HG02943 (cell line): ENCODE results near the gene ARHGAP26.

Experiments used
- ATAC-seq: cut with Tn5 transposase; IDR thresholded peaks from one replicate; pipeline ENCODE4 v1.9.1; 2021; ENCODE audit warnings: mild to moderate bottlenecking, low read depth, moderate library complexity; ENCODE audit not compliant: unreplicated experiment

Gene ARHGAP26

DNA sequence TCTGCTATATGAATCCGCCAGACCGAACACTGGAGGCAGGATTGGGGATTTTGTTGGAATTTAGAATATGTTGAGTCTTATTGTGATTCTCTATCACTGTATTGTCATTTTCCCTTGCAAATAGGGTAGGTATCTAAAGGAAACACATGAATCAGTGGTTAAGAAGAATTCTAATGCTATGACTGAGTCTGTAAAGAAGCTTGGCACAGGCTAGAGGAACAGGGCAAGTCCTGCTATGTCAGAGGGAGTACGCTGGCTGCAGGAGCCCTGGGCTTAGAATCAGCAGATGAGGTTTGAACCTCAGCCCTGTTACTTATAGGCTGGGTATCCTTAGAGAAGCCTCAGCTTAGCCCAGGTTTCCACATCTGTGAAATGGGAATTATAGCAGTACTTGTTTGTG, 435.2 kb downstream of the ARHGAP26 start:
- ATAC-seq: no peak

- no peak for ATAC-seq
Measured at GRCh38 chr5:143205883-143206195, 435.7 kb downstream of the ARHGAP26 start.

GRCh38 chr5:143206196-143207053, 436.2 kb downstream of the ARHGAP26 start:
- ATAC-seq: no peak

DNA sequence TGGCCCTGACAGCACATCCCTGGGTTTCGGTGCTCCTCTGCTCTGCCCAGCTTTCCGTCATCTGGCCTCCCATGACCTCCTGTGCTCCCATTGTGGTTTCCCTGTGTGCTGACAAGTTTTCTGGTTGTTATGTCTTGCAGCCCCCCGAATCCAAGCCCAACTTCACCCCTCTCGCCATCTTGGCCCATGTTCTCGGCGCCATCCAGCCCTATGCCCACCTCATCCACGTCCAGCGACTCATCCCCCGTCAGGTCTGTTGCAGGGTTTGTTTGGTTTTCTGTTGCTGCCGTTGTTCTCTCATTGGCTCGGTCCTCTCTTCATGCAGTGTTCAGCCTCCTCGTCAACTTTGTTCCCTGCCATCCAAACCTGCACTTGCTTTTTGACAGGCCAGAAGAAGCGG, 436.9 kb downstream of the ARHGAP26 start:
- no peak for ATAC-seq

- ATAC-seq: no peak
Measured at GRCh38 chr5:143207563-143208364, 437.6 kb downstream of the ARHGAP26 start.

GRCh38 chr5:143208365-143208641, 438.1 kb downstream of the ARHGAP26 start:
- no peak for ATAC-seq

DNA sequence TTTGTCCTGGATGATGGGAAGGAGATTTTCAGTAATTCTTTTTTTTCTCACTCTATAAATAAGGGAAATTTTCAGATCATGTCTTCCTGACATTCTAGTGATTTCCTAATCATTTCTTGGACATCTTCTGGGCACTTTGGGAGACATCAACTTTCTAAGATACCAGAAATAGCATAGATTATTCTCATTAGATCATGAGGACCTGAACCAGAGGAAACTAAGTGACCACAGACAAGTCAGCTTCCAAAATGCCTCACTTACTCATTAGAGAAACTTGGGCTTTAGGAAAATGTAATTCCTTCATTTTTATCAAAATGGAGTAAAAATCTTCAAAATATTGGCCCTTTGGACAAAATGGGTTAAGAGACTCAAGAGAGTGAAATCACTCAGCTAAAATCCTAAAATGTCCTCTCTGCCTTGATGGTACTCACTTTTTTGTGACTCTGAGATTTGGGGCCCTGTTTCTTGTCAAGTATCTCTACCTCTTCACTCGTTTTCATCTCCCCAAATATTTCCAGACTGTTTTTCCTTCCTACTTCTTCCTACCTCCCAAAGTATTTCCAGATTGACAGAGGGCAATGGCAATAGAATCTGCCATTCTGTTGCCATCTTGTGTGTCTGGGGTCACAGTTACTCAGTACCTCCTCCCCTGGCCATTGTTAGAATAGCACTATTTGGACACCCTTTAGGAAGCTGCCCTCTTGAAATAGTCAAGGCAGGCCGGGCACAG, 438.8 kb downstream of the ARHGAP26 start:
- no peak for ATAC-seq

DNA sequence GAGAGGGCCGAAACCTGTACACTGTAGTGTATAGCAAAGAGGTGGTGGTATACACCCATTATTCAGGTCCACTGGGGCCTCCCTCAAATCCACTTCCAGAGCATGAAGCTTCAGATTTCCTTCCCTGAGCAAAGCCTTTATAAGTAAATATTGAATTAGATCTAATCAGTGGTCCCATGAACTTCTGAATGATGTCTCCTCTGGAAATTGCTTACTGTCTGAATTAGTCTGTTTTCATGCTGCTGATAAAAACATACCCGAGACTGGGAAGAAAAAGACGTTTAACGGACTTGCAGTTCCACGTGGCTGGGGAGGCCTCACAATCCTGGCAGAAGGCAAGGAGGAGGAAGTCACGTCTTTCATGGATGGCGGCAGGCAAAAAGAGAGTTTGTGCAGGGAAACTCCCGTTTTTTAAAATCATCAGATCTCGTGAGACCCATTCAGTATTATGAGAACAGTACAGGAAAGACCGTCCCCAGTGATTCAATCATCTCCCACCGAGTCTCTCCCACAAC, 439.8 kb downstream of the ARHGAP26 start:
- no peak for ATAC-seq

DNA sequence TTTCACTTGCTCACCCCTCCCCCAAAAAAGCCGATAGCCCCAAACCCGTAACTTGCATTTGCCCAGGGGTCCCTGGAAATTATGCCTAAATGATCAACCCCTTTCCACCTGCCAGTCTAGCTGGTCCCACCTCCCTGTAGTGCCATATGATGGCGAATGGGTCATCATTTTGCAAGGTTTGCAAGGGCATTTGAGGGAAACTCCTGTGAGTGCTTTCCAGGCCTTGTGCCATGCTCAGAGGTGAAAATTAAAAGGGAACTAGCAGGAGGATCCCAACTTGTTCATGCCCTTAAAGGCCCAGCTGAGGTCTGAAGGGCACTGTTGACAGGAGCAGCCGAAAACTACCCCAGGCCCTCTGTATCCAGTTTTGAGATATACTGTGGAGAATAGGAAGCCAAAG, 440.4 kb downstream of the ARHGAP26 start:
- ATAC-seq: no peak

DNA sequence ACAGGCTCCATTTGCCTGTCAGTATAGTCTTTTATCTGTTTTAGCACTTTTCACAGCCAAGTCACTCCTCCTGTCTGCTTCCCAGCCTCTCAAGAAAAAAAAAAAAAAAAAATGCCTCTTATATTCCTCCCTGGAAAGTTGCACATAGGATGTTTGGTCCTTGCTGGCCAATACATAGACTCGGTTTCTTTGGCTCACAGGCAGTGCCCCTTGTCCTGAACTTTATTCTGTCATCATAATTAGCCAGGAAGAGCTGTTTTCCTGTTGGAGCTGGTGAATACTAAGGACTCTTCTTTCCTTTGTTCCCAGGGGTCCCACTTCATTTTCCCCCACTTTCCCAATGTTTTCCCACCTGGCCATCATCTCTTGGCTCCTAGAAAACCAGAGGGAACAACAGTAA, 442.1 kb downstream of the ARHGAP26 start:
- ATAC-seq: no peak

GRCh38 chr5:143213231-143213850, 443.2 kb downstream of the ARHGAP26 start:
- no peak for ATAC-seq

DNA sequence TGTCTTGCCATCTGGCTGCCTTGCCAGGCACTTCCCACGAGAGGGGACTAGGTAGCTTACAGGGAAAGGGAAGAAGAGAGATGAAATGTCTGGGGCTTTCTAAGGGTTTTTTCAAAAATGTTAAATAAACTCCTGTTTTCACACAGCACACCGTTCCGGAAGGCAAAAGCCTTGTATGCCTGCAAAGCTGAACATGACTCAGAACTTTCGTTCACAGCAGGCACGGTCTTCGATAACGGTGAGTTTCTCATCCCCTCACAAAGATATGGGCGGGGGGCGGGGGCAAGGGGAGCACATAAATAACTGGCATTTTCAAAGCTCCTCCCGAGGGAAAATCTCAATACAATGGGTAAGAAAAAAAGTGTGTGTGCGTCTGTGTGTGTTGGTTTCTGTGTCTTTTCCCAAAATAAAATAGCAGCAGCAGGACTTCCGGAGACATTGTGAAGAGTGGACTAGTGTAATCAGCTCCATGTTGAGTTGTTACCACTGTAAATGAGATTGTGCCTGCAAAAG, 443.7 kb downstream of the ARHGAP26 start:
- ATAC-seq: no peak

DNA sequence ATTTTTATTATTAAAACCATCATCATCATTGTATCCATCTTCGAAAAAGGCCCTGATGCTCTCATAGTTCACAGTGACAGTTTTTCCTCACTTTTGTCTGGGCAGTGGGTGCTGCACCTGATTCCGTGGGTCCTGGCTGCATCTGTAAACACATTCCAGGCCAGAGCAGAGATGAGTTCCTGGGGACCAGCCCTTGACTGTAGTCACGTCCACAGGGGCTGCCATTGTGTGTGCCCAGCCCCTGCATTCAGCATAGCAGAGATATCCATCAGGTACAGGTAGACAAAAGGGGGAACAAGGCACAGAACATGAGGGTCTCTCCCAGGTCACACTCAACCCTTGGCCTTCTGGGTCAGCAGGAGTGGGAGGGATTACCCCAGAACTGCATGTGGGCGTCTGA, 444.3 kb downstream of the ARHGAP26 start:
- no peak for ATAC-seq

DNA sequence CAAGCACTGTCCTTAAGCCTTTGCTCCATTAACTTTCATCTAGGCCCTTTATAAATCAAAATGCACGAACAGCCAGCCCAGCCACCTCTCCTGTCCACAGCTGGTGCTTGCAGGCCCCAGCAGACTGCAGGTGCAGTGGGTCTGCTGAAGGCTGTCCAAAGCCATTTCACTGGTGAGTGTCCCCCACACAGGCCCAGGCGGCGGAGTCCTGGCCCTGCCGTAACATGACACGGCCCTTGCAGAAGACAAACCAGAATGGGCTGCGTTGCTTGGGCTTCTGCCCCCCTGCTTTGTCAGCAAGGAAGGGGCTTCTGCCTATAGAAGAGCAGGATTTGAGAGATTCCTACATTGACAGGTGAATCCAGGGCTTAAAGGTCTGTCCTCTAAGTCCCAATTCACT, 444.7 kb downstream of the ARHGAP26 start:
- no peak for ATAC-seq

GRCh38 chr5:143215690-143216089, 445.5 kb downstream of the ARHGAP26 start:
- no peak for ATAC-seq

GRCh38 chr5:143216211-143216610, 446.0 kb downstream of the ARHGAP26 start:
- no peak for ATAC-seq

- ATAC-seq: no peak
Measured at GRCh38 chr5:143217065-143217803, 447.1 kb downstream of the ARHGAP26 start.

DNA sequence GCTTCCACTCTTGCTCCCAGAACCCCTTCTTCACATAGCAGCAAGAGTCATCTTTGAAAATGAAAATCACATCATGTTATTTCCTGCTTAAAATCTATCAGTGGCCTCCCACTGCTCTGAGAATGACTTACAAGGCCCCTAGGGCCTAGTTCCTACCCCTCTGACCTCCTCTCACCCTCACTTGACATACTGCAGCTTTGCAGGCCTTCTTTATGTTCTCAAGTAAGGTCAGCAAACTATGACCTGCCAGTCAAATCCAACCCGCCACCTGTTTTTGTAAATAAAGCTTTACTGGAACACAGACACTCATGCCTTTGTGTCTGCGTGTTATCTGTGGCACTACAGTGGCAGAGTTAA, 447.6 kb downstream of the ARHGAP26 start:
- no peak for ATAC-seq

DNA sequence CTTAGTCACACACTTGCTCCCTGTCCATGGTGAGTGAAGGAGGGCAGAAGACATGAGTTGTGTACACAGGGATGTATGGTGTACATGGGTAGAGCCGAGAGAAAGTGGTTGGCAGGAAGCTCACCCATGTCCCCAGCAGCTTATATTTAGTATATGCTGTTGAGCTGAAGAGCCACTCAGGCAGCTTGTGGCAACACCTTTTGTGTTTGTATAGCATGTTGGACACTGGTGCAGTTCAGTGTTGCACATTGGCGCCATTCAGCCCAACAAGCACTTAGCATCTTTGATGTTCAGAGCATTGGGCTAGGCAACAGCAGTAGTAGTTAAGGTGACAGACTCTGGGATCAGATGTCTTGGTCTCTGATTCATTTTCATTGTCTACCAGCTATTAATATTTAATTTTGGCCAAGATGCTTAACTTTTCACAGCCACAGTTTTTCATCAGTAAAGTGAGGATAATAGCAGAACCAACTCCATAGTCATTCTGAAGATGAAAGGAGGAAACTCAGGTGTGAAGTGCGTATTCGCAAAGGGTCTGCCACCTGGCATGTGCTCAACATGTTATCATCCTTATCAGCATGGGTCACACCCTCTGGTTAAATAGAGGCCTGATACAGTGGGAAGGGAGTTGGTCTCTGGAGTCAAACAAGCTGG, 448.5 kb downstream of the ARHGAP26 start:
- ATAC-seq: no peak

- ATAC-seq: no peak
Measured at GRCh38 chr5:143219696-143220095, 449.5 kb downstream of the ARHGAP26 start.
